Left hindlimb (tissue), 1 donor: ENCODE measurements around the gene CCSER1.

Experiments
- DNase-seq: peaks from one replicate; pipeline ENCODE4 v3.0.0-alpha.2; 2018

The CCSER1 gene

DNA sequence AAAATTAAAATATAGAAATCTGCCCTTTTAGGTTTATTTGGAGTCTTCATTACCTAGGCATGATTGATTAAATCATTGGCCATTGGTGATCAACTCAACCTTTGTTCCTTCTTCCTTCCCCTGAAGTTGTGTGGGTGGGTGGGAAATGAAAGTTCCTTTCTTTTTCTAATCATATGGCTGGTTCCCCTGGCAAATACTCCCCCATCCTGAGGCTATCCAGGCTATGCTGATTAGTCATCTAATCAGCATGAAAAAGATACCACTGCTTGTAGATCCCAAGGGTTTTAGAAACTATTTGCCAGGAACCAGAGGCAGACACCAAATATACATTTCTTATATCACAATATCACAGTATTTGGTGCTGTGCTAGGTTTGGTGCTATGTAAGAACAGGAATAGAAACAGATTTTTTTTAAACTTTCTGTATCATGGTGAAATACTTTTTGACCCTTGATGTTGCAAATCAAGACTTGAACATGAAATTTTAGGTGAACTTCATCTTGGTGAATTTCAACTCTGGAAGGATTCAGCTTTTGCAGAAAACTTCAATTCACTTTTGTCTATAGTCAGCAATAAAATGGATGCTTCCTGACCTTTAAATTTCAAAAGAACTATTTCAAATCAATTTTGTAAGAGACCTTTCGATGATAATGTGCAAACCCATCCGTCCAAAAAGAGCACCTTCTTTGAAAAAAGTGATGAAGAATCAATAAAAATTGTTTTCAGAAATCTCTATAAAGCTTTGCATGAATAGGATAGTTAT is 71.1 kb downstream of the CCSER1 start:
- no peak for DNase-seq

DNA sequence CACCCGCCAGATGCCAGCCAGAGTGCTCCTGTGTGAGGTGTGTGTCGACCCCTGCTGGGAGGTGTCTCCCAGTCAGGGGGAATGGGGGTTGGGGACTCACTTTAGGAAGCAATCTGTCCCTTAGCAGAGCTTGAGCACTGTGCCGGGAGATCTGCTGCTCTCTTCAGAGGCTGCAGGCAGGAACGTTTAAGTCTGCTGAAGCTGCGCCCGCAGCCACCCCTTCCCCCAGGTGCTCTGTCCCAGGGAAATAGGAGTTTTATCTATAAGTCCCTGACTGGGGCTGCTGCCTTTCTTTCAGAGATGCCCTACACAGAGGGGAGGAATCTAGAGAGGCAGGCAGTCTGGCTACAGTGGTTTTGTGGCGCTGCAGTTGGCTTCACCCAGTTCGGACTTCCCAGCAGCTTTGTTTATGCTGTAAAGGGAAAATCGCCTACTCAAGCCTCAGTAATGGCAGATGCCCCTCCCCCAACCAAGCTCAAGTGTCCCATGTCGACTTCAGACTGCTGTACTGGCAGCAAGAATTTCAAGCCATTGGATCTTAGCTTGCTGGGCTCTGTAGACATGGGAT is 80.8 kb downstream of the CCSER1 start:
- no peak for DNase-seq

- DNase-seq, result no peak
These were observed 82.7 kb downstream of the CCSER1 start for GRCh38 chr4:90209922-90210321.

DNA sequence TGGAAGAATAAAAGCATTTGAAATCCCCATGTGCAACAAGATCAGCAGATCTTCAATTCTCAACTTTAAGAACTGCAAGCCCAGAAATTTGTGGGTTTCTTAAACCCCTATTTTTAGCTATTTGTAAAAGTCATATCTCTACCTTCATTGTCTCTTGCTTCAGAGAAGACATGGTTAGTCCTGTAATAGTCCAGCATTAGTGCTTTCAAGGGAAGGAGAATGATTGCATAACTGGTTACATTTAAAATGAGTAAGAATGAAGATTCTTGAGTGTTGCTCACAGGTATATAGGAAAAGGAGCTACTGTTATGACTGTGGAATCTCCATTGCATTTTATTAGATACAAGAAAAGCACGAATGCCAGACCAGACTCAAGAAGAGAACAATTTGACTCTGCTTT is 84.0 kb downstream of the CCSER1 start:
- no peak for DNase-seq

DNA sequence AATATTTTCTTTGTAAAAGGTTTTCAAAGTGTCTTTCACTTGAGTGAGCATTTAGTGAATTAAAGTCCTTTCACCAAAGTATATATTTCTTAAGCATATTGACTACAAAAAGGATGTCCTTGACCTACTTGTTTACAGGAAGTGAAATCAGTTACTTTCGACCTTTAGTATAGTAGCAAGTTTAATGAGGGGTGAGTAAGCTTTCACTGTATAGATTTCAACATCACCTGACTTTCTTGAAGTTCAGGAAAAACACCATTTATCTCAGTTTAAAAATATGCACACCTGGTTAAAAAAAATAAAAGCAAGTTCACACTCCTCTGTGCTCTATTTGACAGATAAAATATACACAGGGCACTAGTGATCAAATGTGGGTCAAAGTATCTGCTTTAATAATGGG is 88.1 kb downstream of the CCSER1 start:
- DNase-seq, result no peak

DNA sequence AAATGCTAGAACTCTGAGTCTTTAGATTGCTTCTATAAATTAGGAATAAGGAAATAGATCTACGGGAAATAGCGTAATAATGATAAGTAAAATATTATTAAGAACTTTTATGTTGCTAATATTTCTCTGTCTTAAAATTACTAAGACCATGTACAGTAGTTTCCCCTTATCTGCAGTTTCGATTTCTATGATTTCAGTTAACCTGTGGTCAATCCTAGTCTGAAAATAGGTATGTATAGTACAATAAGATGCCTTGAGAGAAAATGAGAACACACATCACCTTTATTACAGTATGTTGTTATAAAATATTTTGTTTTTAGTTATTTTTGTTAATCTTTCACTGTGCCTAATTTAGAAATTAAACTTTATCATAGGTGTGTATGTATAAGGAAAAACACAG is 92.6 kb downstream of the CCSER1 start:
- no peak for DNase-seq

- no peak for DNase-seq
These were observed 93.3 kb downstream of the CCSER1 start for GRCh38 chr4:90220459-90220858.

- DNase-seq, result no peak
These were observed 99.5 kb downstream of the CCSER1 start for GRCh38 chr4:90226734-90227133.

GRCh38 chr4:90227177-90227576 is 100.0 kb downstream of the CCSER1 start:
- no peak for DNase-seq

- no peak for DNase-seq
These were observed 107.8 kb downstream of the CCSER1 start for GRCh38 chr4:90234916-90235547.

GRCh38 chr4:90237751-90238530 is 110.7 kb downstream of the CCSER1 start:
- DNase-seq, result no peak

- no peak for DNase-seq
These were observed 113.1 kb downstream of the CCSER1 start for GRCh38 chr4:90240333-90240732.

DNA sequence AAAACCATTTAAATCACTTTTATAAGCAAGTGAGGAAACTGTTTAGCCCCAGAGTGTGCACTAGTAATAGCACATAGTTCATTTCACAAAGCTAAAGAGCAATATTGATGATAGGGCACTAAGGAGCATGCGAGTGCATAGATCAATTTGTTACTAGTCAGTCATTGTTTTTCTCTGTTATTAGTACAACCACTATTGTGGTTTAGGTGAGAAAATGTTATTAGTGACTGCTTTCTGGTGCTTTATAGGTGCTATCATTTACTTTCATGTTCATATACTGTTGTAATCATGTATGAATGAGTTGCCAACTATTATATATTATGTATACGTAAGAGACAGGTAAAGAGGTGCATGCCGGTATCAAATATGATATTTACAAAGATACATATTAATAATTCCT is 113.8 kb downstream of the CCSER1 start:
- no peak for DNase-seq

- no peak for DNase-seq
These were observed 118.6 kb downstream of the CCSER1 start for GRCh38 chr4:90245837-90246236.

- no peak for DNase-seq
These were observed 119.6 kb downstream of the CCSER1 start for GRCh38 chr4:90246816-90247215.

- no peak for DNase-seq
These were observed 127.2 kb downstream of the CCSER1 start for GRCh38 chr4:90254357-90254756.

DNA sequence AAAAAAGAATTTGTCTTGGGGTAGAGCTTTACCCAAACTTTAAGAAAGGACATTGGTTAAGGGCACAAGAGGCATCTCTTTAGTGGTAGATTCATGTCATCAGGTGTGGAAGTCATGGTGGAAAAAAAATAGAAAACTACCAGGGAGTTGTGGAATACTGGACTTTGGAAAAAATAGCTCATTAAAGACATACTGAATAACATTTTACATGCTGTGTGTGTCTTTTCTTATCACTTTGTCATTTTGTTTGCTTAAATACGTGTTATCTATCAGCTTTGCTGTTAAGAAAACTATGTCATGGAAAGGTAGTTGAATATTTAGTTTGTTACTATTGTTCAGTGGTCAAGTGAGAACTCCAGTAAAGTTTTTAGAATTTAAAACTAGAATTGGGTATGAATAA is 147.0 kb downstream of the CCSER1 start:
- DNase-seq, result no peak

GRCh38 chr4:90280954-90281353 is 153.8 kb downstream of the CCSER1 start:
- DNase-seq, result no peak

- no peak for DNase-seq
These were observed 154.6 kb downstream of the CCSER1 start for GRCh38 chr4:90281541-90282355.

GRCh38 chr4:90290345-90290744 is 163.2 kb downstream of the CCSER1 start:
- no peak for DNase-seq

- DNase-seq, result no peak
These were observed 165.2 kb downstream of the CCSER1 start for GRCh38 chr4:90292438-90292837.

GRCh38 chr4:90293320-90293719 is 166.1 kb downstream of the CCSER1 start:
- no peak for DNase-seq

DNA sequence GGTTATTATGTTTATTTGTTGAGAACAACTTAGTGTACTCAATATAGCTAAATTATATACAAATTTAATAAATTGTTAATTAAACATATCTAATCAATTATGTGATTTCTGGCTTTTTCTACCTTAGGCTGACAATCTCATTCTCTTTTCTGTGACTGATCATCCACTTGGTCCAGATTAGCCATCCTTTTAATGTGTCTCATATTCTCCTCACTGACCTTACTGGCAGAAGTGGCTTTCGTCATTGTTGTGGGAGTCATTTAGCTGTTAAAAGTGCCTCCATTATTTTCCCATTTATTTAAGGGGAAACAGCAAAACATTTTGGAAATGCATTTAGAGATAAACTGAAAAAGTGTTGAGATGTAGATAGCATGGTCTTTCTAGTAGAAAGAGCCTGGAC is 172.2 kb downstream of the CCSER1 start:
- no peak for DNase-seq
